ENCODE results near the gene CHI3L1. TPM values are rescaled to one million over a fixed set of nuclear protein-coding genes. Genes with fewer than 3 reads are reported as not detected.

Gene CHI3L1
- total RNA-seq, 4 donors from 2014 or later, result 2.9 to 23.2 TPM; not detected in 2

- Histone ChIP-seq H3K27me3 (no peaks in the 10 kb centered on the region), H3K4me3 (no peak overlapping the region), H3K36me3 (no peaks in the 10 kb centered on the region), H3K4me1 (peaks cover 0 to 15% (median 4%) of the 10 kb centered on the region in 4 donors), H3K27ac (no peak overlapping the region), H3K9me3 (no peaks in the 10 kb centered on the region)
- DNase-seq, result no peak
- in situ Hi-C loops (cut with MboI; ENCODE audit: low pct_ligation_motif_present in 1 of 4, low pct_unique_long_range_greater_than_20kb in 1 of 4, low sequenced_read_pairs in 3 of 4), result no loop called here
- TF ChIP-seq EP300 (IDR thresholded peaks at IDR 0.05; ENCODE audit: low read depth) (no peak), CTCF (IDR thresholded peaks at IDR 0.05) (no peak)
- intact Hi-C loops (cut with DNase I; ENCODE audit: low total_unique reads), result loop anchor here (1.0 kb wide), 1 partner anchor 130 kb away; no protein-coding TSS in a partner anchor
- WGBS, 2 donors (ENCODE audit: low coverage in 1 of 2), result 84% methylated on average over 8 of the region's 8 CpGs; no CpG with 5 or more reads in 1 of the 2 donors
These were observed 15.7 kb downstream of the CHI3L1 start for GRCh38 chr1:203170625-203171330.

DNA sequence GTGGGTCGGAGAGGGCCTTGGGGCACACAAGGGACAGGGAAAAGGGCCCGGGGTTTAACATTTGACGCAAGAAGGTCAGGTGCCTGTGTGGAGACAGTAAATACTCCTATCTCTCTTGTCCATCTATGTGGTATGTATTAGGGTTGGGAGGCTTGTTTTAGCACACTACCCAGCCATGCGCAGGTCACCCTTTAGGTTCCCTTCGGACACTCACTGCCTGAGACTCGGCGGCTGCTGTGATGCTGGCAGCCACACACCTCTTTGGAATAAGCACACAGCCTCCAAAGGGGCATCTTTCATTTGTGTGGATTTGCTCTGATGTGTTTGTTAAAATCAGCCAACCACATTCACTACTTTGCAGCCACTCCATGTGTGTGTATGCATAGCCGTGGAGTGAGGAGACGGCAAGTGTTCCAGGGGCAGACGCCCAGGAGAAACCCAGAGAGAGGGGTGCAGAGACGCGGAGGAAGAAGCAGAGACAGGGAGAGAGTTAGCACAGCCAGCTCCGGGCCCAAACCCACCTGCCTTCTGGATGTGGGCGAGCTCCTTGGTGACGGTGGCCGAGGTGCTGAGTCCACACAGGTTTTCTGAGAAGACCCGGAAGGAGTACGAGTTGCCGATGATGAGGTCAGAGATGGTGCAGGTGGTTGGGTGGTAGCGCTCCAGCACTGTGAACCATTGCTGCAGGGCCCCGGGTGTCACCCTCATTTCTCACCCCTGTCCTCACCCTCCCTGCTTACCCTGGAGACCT, 16.6 kb downstream of the CHI3L1 start:
- in situ Hi-C loops (cut with MboI; ENCODE audit: low pct_ligation_motif_present in 1 of 4, low pct_unique_long_range_greater_than_20kb in 1 of 4, low sequenced_read_pairs in 3 of 4) (no loop called here), intact Hi-C loops (cut with DNase I; ENCODE audit: low total_unique reads) (loop anchor here (5.0 kb wide), 1 partner anchor 1713 kb away; no protein-coding TSS in a partner anchor)
- Histone ChIP-seq H3K4me1 (peaks cover 0 to 10% (median 4%) of the 10 kb centered on the region in 4 donors), H3K36me3 (no peaks in the 10 kb centered on the region), H3K27me3 (no peaks in the 10 kb centered on the region), H3K4me3 (no peak overlapping the region), H3K9me3 (no peaks in the 10 kb centered on the region), H3K27ac (no peak overlapping the region)
- WGBS, 2 donors (ENCODE audit: low coverage in 1 of 2), result 58 to 89% methylated on average over 2 to 21 of the region's 21 CpGs
- TF ChIP-seq CTCF (IDR thresholded peaks at IDR 0.05), result no peak
- no peak for TF ChIP-seq POLR2A (IDR thresholded peaks at IDR 0.05)
- TF ChIP-seq POLR2AphosphoS5 (IDR thresholded peaks at IDR 0.05), result no peak
- DNase-seq, result no peak

DNA sequence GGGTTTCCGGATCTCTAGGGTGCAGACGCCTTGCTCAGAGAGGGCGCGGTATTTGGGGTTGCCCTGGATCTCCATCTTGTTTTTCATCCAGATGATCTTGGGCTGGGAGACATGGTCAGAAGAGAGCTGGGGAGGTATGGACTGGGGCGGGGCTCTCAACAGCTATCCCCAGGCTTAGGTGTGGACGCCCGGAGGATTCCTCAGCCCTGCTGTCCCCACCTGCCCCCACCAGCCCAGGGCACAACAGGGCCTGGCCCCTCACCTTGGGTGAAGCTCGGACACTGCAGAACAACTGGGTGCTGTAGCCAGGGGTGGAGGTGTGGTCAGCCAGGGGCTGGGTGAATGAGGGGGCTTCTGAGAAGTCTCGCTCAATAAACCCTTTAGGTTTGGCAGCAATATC, 17.5 kb downstream of the CHI3L1 start:
- no peak overlapping the region for H3K4me3 ChIP-seq
- H3K27me3 ChIP-seq, result no peaks in the 10 kb centered on the region
- no peaks in the 10 kb centered on the region for H3K36me3 ChIP-seq
- intact Hi-C loops (cut with DNase I; ENCODE audit: low total_unique reads), result loop anchor here (5.0 kb wide), 1 partner anchor 1712 kb away; no protein-coding TSS in a partner anchor
- no peak for TF ChIP-seq EP300 (IDR thresholded peaks at IDR 0.05; ENCODE audit: low read depth)
- no peak for TF ChIP-seq CTCF (IDR thresholded peaks at IDR 0.05)
- TF ChIP-seq POLR2AphosphoS5 (IDR thresholded peaks at IDR 0.05), result no peak
- TF ChIP-seq POLR2A (IDR thresholded peaks at IDR 0.05), result no peak
- peaks cover 0 to 10% (median 4%) of the 10 kb centered on the region in 4 donors for H3K4me1 ChIP-seq
- in situ Hi-C loops (cut with MboI; ENCODE audit: low pct_ligation_motif_present in 1 of 4, low pct_unique_long_range_greater_than_20kb in 1 of 4, low sequenced_read_pairs in 3 of 4), result no loop called here
- no peaks in the 10 kb centered on the region for H3K9me3 ChIP-seq
- no peak for DNase-seq
- H3K27ac ChIP-seq, result no peak overlapping the region
- 83 to 87% methylated on average over 1 to 9 of the region's 9 CpGs for WGBS, 2 donors (ENCODE audit: low coverage in 1 of 2)

- WGBS, 2 donors (ENCODE audit: low coverage in 1 of 2), result 78% methylated on average over 12 of the region's 12 CpGs; no CpG with 5 or more reads in 1 of the 2 donors
- in situ Hi-C loops (cut with MboI; ENCODE audit: low pct_ligation_motif_present in 1 of 4, low pct_unique_long_range_greater_than_20kb in 1 of 4, low sequenced_read_pairs in 3 of 4), result no loop called here
- Histone ChIP-seq H3K27ac (no peak overlapping the region), H3K27me3 (no peaks in the 10 kb centered on the region), H3K4me3 (no peak overlapping the region), H3K36me3 (no peaks in the 10 kb centered on the region), H3K4me1 (peaks cover 0 to 10% (median 4%) of the 10 kb centered on the region in 4 donors), H3K9me3 (no peaks in the 10 kb centered on the region)
- intact Hi-C loops (cut with DNase I; ENCODE audit: low total_unique reads), result loop anchor here (5.0 kb wide), 1 partner anchor 1711 kb away; no protein-coding TSS in a partner anchor
- no peak for DNase-seq
- TF ChIP-seq CTCF (IDR thresholded peaks at IDR 0.05) (no peak), EP300 (IDR thresholded peaks at IDR 0.05; ENCODE audit: low read depth) (no peak), POLR2A (IDR thresholded peaks at IDR 0.05) (no peak), POLR2AphosphoS5 (IDR thresholded peaks at IDR 0.05) (no peak)
These were observed 18.2 kb downstream of the CHI3L1 start for GRCh38 chr1:203168256-203168786.

Measured in transverse colon (tissue), 4 donors.